ENCODE results near the gene RAPGEF2.

GRCh38 chr4:159149666-159150065 is 46.8 kb downstream of the RAPGEF2 start:
- TF ChIP-seq POLR2A (IDR thresholded peaks at IDR 0.05) (no peak), CTCF (IDR thresholded peaks at IDR 0.05 in 8 of 11, conservative IDR thresholded peaks at IDR 0.05 in 3 of 11) (no peak), POLR2AphosphoS5 (IDR thresholded peaks at IDR 0.05) (no peak)

All from spleen (tissue), 7 donors.